Measurements from ENCODE around the gene MOCS3.

MOCS3 gene

DNA sequence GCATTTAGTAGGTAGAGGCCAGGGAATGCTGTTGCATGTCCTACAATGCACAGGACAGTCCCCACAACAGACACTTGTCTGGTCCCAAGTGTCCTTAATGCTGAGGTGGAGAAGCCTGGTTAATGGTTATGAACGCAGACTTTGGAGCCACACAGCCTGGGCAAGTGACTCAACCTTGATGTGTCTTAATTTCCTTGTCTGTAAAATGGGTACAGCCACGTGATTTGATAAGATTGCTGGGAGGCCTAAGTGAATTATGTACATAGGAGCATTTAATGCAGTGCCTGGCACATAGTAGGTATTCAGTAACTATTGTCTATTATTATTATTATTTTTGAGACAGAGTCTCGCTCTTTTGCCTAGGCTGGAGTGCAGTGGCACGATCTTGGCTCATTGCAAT is 52.9 kb downstream of the MOCS3 start:
- no peaks in the 10 kb centered on the region for H3K9me3 ChIP-seq (ENCODE audit: control insufficient read depth, insufficient read depth, low read length)
- no CpG with 5 or more reads among the region's 4 CpGs for WGBS (ENCODE audit: insufficient coverage, insufficient read length)
- 0 out of 2 replicates have a peak, but pooled peaks cover 2% of the 10 kb centered on the region for H3K36me3 ChIP-seq (ENCODE audit: control insufficient read depth, insufficient read depth, low read length)
- no peaks in the 10 kb centered on the region for H3K27me3 ChIP-seq (ENCODE audit: control insufficient read depth, insufficient read depth, low read length)
- DNase-seq (ENCODE audit: low read depth, low spot score): no peak
- no peak overlapping the region for H3K4me3 ChIP-seq (ENCODE audit: low read length)
- H3K4me1 ChIP-seq (ENCODE audit: control insufficient read depth, insufficient read depth, low read length): peaks cover 4% of the 10 kb centered on the region; the same call in 1 of the 2 replicates
- no peak overlapping the region for H3K27ac ChIP-seq (ENCODE audit: low read length)

DNA sequence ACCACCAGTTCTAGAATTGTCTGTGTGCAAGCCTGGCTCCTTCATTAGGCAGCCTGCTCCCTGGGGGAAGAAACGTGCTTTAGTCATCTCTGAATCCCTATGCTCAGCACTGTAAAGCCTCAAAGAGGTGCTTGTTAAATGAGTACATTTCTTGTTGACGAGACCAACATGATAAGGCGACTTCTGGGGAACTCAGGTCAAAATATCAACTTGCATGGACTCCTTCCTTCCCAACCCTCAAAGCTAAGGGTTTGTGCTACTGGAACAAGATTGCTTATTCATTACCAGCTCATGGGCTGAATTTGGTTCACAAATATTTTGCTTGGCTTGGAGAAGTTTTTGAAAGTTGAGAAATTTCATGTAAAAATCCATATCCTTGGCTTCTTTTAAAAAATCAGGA is 53.7 kb downstream of the MOCS3 start:
- Histone ChIP-seq H3K27ac (ENCODE audit: low read length) (no peak overlapping the region), H3K4me3 (ENCODE audit: low read length) (no peak overlapping the region), H3K9me3 (ENCODE audit: control insufficient read depth, insufficient read depth, low read length) (no peaks in the 10 kb centered on the region), H3K27me3 (ENCODE audit: control insufficient read depth, insufficient read depth, low read length) (no peaks in the 10 kb centered on the region), H3K36me3 (ENCODE audit: control insufficient read depth, insufficient read depth, low read length) (0 out of 2 replicates have a peak, but pooled peaks cover 2% of the 10 kb centered on the region), H3K4me1 (ENCODE audit: control insufficient read depth, insufficient read depth, low read length) (peaks cover 4% of the 10 kb centered on the region; the same call in 1 of the 2 replicates)
- WGBS (ENCODE audit: insufficient coverage, insufficient read length): no CpG with 5 or more reads among the region's 3 CpGs
- DNase-seq (ENCODE audit: low read depth, low spot score): no peak

Measured in iPS DF 6.9 (cell line).